Kasumi-1 (cell line): ENCODE data around the gene SMPD3.

Experiments
- DNase-seq, 2 experiments: peaks; one replicate each; lab custom pipeline; 2025; lab: John Stamatoyannopoulos, UW

Gene SMPD3

GRCh38 chr16:68472581-68472980, 24.3 kb upstream of the SMPD3 start:
- DNase-seq: no peak

DNA sequence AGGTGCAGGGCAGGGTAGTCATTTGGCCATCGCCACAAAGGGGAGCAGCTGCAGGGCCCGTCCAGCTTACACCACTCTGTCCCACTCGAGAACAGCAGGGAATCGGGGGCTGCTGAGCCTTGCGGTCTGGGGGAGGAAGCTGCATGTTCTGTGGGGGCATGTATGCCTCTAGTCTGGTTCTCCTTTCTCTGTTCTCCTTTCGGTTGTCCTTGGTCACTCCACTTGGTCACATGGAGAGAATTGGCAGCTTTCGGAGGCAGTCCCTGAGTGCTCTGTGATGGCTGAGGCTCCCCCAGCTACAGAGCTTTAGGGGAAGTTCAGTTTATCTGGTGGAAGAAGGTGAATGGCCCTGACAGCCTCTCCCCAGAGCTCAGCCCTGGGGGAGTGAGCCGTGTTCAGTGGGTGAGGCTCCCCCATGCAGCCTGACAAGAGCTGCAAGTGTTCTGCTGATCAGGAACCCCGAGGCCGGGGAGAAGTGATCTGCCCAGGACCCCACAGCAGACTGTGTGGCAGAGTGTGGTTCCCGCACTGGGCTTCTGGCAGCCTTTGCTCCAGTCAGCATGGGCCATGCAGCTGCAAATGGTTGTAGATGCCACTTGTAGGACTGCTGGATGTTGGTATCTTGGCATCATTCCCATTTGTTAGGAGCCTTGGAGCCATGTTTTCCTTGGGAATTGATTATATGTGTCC, 22.3 kb upstream of the SMPD3 start:
- DNase-seq: peak; percentile 97

DNA sequence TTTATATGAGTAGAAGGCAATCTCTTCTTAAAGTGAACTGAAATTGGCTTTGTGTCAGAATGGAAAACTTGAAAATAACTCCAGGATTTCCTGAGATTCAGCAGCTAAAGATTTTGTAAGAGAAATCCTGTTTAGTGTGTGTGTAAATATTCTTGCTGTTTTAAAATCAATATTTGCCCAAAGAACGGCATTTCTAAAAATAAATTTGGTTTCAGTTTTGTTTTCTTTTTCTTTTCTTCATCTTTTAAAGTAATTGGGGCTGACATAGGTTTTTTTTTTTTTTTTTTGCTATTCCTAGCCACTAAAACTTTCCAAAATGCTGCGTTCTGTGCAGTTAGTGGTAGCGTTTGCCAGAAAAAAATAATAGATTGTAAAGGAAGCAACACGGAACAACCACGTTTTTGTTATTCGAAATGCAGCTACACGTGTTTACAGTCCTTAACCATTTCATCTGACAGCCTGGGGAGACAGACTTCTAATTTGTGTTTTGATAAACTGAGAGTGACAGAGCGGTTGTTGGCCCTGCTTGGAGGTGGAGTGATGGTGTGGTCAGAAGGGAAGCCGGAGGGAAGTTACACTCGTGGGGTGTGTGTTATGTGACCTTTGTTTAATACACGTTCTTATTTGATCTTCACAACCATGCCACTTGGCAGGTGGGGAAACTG, 21.6 kb upstream of the SMPD3 start:
- peak; percentile 30 to 53 for DNase-seq

GRCh38 chr16:68468842-68469241, 20.5 kb upstream of the SMPD3 start:
- DNase-seq: no peak

DNA sequence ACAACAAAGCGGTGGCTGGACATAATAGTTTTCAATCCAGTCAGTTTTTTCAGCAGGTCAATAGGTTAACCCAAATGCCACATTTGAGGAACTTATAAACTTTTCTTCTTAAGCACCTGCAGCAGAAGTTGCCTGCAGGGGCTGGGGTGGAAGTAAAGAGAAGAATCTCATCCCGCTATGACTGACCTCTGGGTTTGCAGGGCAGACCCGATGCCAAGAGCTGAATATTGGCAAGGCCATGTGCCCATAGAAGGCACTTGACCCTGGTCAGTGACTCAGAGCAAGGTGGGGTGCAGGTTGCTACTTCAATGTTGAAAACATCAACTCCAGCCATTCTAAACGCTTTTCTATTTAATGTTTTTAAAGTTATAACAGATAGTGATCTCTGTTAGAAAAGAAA, 17.9 kb upstream of the SMPD3 start:
- DNase-seq: no peak

DNA sequence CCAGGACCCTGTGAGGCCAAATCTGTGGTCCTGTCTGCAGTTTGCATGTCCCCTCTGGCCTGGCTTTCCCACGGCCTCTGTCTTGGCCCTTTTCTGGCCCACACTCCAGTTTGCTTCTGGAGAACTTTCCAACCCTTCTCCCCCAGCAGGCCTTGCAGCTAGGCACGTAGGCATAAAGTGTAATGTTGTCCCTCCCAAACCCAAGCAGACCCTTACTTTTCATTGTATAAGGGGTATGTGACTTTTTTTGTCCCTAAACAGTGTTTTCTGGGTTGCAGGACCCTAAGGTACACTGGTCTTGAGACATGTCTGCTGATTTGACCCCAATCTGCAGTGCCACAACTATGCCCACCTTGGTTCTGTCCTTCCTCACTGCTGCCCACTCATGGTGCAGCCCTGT, 15.6 kb upstream of the SMPD3 start:
- no peak for DNase-seq

GRCh38 chr16:68460067-68460466, 11.8 kb upstream of the SMPD3 start:
- DNase-seq: no peak

- no peak for DNase-seq
Measured at GRCh38 chr16:68459457-68459856, 11.1 kb upstream of the SMPD3 start.

GRCh38 chr16:68458551-68458950, 10.2 kb upstream of the SMPD3 start:
- DNase-seq: no peak

DNA sequence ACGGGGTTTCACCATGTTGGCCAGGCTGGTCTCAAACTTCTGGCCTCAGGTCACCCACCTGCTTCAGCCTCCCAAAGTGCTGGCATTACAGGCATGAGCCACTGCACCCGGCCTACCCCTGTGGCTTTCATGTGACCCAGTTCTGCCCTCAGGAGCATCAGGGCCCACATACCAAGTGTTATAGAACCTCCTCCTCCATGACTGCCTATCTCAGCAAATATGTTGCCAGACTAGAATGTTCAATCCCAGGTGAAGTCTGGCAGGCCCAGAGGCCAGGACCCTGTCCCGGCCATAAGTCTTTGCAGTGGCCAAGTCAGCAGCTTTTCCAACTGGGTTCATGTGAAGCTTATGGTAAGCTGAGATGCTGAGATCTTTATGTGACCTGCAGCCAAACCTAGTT, 9.8 kb upstream of the SMPD3 start:
- no peak for DNase-seq

DNA sequence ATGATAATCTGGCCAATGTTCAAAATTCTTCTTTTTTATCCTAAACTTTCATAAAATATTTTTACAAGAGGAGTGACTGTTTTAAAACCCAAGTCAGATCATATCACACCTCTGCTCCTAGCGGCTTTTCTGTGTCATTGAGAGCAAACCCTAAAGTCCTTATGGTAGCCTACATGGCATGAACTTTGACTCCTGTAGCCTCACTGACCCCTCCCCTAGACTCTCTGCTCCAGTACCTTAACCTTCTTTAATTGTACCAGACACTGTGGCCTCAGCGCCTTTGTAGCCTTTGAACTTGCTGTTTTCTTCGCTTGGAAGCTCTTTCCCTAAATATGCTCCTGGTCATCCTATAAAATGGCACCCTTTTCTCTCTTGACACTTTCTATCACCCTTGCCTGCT, 7.3 kb upstream of the SMPD3 start:
- DNase-seq: no peak

- no peak for DNase-seq
Measured at GRCh38 chr16:68454920-68455435, 6.7 kb upstream of the SMPD3 start.

GRCh38 chr16:68453816-68454215, 5.5 kb upstream of the SMPD3 start:
- no peak for DNase-seq

- DNase-seq: no peak
Measured at GRCh38 chr16:68452176-68452575, 3.9 kb upstream of the SMPD3 start.

- DNase-seq: no peak
Measured at GRCh38 chr16:68451676-68452075, 3.4 kb upstream of the SMPD3 start.

- no peak for DNase-seq
Measured at GRCh38 chr16:68450741-68451255, 2.5 kb upstream of the SMPD3 start.

DNA sequence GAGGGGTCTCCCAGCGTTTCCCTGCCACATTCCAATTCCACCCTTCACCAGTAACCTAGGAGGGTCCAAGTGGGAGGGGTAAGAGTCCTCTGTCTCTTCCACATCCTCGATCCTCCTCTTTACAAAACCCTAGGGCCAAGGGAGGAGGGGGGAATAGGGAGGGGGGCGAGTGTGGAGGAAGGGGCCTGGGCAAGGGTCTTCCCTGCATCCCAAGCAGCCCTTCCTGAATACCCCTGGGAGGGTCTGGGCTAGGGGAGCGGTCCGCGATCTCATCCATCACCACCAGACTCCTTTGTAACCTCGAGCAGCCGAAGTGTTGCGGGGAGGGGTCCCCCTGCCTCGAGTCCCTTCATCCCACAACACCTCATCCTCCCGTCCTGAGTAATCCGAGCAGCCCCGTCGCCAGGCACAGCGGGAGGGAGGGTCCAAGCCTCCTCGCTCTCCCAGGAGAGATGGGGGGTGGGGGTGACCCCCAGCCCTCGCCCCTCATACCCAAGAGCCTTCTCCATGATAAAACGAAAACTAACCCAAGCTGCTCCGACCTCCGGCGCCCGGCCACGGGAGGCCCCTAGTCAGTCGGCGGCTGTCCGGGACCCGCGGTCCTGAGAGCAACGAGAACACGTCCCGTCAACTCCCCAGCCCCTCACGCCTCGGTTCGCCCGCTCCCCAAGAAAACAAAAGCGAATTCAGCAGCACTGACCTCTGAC, 502 bp downstream of the SMPD3 start:
- peak; percentile 53 to 60 for DNase-seq

DNA sequence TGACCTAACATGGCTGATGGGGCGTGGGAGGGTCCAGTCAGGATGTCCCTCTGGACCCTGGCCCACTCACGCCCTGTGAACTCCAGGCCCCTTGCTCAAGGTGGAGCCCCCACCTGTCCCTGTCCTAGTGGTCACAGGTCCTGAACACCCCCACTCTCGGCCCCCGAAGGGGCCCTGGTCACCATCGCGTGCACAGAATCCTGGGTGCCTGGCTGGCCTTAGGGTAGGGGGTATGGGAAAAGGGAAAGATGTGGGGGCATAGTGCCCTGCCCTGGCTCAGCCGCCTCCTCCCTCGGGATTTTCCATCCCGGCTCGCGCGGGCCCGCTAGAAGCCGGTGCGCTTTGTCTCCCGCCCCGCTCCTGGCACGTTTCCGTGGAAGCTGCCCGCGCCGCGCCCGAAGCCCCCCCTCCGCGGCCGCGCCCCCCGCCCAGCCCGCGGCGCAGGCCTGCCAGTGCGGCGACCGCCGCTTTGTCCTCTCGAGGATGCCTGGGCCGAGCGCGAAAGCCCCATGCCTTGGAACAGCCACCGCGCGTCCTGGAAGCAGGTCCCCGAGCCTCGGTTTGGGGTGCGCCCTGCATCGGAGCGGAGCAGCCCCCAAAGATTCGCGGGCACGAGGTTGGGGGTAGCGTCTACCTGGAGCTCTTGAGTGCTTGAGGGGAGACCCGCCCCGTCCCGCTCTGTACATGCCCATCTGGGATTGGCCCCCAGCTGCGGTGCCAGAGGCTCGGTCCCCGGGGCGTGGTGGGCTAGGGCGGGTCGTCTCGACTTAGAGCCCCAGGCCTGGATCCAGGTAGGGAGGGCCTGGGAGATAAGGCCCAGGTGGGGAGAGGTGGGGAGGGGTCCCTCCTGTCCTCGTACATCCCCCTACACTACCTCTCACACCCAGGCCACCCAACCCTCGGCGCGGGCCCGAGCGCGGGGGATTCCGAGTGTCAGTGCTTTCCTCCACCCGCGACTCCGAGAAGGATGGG, 1.3 kb downstream of the SMPD3 start:
- no peak for DNase-seq

DNA sequence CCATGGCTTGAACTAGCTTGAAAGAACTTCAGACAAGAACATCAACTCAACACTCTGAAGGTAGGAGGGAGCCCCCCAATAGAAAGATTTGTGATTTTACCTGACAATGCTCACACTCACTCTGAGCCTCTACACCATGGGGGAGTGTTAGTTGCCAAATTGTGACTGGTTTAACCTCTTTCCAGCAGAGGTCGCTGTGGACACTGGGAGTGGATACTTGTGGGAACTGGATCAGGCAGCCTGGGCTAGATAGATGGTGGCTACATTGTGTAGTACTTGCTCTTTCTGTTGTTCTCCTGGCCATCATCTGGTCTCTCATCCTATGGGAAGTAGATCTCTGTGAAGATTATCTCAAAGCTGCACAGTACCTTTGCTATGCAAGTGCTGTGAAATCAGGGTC, 2.9 kb downstream of the SMPD3 start:
- DNase-seq: peak; percentile 84 to 85

- peak in 1 of 2 experiments; percentile 24 for DNase-seq
Measured at GRCh38 chr16:68444056-68444657, 4.2 kb downstream of the SMPD3 start.

GRCh38 chr16:68436581-68436980, 11.7 kb downstream of the SMPD3 start:
- peak; percentile 5 to 43 for DNase-seq
